Peyer's patch (tissue), 4 donors: ENCODE data around the gene NRDC.

ENCODE experiments used
- CTCF ChIP-seq, 6 experiments: fragments of 450-650 bp in 4 of 6; fragments of 200-600 bp in 2 of 6; sonication (generic) in 1 of 6; IDR thresholded peaks; one replicate each; pipeline ENCODE4 v1.5.1; 2017 to 2019; ENCODE audit warnings: antibody characterized with exemption in 6 of 6, mild to moderate bottlenecking in 3 of 6, moderate library complexity in 1 of 6
- POLR2A ChIP-seq, 2 donors: fragments of 450-650 bp; IDR thresholded peaks; one replicate each; pipeline ENCODE4 v1.5.1; 2017; ENCODE audit warnings: antibody characterized with exemption in 2 of 2, mild to moderate bottlenecking in 2 of 2, moderate library complexity in 2 of 2

GRCh38 chr1:51776408-51776807 is 102.1 kb downstream of the NRDC start:
- TF ChIP-seq CTCF (IDR thresholded peaks at IDR 0.05) (no peak), POLR2A (IDR thresholded peaks at IDR 0.05) (no peak)
